C4-2B (cell line): Measurements from ENCODE around the gene KLF18.

Experiments used
- H3K27ac ChIP-seq: fragments of 450-650 bp; 2 replicates; pipeline ENCODE4 v1.5.1; 2017
- ZFX ChIP-seq: fragments of 450-650 bp; IDR thresholded peaks from 2 replicates; pipeline ENCODE4 v1.6.1; 2017
- TF ChIP-seq, protein P1 (sequence below): fragments of 450-650 bp; conservative IDR thresholded peaks from 2 replicates; pipeline ENCODE4 v1.5.1; 2017; ENCODE audit warnings: mild to moderate bottlenecking

KLF18 gene

DNA sequence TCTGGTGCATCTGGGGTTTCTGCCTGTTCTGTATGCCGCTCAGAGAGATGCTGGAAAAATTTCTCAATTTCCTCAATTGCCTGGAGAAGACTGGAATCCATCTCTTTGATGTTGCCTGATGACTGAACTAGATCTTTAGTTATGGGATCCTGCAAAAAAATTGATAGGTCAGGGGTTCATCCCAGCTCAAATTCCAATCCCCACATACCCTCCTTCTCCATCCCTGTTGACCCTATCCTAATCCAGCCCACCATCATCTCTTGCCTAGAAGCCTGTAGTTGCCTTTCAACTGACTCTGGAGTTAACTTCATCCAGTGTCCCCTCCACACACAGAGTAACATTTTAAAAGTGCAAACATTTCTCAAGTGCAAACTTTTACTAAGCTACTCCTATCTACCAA is at the start of gene KLF18:
KLF18 (minus strand) TSS at position 101 of the 400 bp plus-strand sequence; CDS start at position 101, 0 bp downstream.
- TF ChIP-seq, protein P1, sequence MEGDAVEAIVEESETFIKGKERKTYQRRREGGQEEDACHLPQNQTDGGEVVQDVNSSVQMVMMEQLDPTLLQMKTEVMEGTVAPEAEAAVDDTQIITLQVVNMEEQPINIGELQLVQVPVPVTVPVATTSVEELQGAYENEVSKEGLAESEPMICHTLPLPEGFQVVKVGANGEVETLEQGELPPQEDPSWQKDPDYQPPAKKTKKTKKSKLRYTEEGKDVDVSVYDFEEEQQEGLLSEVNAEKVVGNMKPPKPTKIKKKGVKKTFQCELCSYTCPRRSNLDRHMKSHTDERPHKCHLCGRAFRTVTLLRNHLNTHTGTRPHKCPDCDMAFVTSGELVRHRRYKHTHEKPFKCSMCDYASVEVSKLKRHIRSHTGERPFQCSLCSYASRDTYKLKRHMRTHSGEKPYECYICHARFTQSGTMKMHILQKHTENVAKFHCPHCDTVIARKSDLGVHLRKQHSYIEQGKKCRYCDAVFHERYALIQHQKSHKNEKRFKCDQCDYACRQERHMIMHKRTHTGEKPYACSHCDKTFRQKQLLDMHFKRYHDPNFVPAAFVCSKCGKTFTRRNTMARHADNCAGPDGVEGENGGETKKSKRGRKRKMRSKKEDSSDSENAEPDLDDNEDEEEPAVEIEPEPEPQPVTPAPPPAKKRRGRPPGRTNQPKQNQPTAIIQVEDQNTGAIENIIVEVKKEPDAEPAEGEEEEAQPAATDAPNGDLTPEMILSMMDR: no peak
- no peak for TF ChIP-seq ZFX
- H3K27ac ChIP-seq: no peak within 1 kb of the TSS

DNA sequence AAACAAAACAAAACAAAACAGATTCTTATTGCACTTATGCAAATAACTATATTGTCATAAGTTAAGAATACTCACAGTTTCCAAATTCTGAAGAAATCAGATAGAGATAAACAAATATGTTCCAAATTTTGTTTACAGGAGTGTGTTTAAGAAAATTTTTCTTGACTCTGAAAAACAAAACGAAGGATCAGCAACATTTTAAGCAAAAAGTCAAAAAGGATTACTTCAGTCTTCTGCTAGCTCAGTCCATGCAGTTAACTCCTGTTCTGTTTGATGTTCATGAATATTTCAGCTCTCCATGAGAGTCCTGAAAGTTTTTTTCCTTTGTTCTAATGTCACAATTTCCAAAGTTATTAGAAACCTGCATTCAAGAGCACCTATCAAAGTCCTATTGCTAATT is 33.2 kb upstream of the KLF18 start:
- H3K27ac ChIP-seq: no peak overlapping the region
- TF ChIP-seq, protein P1: no peak
- no peak for TF ChIP-seq ZFX

DNA sequence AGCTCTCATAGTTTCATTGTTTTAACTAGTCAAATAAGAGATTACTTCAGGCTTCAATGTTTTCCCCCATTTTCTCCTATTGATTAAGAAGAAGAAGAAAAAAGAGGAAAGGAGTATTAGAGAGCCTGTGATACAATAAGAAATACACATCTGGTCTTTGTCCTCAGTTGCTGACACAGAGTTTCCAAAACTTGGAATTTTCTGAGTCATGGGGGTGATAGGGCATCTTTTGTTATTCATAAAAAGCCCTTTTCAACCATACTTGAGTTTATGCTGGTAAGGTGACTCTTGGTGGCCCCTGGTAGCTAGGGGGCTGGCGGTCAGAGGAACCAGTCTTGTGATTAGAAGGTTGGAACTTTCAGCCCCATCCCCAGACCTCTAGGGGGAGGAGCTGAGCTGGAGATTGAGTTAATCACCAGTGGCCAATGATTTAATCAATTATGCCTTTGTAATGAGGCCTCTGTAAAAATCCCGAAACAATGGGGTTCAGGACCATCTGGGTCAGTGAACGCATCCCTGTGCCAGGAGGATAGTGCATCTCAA is 28.9 kb upstream of the KLF18 start:
- H3K27ac ChIP-seq: no peak overlapping the region
- TF ChIP-seq, protein P1: no peak; the same call in none of the 2 replicates
- TF ChIP-seq ZFX: no peak

DNA sequence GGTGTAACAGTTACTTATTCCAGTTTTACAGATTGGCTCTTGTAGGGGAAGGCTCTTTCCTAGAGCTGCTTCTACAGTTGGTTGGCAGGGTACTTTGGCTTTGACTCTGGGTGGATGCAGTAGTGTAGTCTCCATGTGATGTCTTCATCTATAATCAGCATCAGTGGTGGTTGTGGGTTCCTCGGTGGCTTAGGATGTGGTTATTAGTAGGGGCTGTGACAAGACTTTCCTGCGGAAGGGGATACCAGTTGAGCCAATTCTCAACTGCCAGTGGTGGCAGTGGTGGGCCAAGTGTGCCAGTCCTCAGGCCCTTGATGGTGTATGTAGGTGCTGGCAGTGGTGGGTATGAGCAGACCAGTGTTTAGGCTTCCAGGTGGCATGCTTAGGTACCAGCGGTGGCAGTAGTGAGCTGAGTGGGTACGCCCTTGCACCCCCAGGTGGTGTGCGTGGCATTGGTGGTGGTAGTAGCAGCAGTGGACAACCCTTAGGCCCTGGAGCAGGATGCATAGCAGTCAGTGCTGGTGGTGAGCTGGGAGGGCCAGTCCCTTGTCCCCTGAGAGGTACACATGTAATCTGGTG is 27.2 kb upstream of the KLF18 start:
- TF ChIP-seq, protein P1: no peak
- no peak for TF ChIP-seq ZFX
- no peak overlapping the region for H3K27ac ChIP-seq

DNA sequence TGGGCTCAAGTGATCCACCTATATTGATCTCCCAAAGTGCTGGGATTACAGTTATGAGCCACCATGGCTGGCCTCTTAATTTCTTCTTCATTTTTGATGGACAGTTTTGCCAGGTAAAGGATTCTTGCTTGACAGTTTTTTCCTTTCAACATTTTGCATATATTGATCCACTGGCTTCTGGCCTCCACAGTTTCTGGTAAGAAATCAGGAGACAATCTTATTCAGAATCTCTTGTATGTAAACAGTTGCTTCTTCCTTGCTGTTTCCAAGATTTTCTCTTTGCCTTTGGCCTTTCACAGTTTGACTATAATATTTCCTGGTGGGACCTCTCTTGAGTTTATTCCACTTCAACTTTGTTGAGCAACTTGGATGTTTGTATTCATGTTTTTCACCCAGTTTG is 20.1 kb upstream of the KLF18 start:
- TF ChIP-seq, protein P1: no peak
- no peak for TF ChIP-seq ZFX
- H3K27ac ChIP-seq: no peak overlapping the region

DNA sequence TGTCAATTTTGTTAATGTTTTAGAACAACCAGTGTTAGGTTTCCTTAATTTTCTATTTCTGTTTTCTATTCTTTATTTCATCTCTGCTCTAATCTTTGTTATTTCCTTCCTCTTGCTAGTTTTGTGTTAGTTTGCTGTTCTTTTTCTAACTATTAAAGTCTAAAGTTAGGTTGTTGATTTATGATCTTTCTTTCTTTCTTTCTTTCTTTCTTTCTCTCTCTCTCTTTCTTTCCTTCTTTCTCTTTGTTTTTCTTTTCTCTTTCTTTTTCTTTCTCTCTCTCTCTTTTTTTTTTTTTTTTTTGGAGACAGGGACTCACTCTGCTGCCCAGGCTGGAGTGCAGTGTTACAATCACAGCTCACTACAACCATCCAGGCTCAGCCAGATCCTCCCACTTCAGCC is 17.4 kb upstream of the KLF18 start:
- no peak overlapping the region for H3K27ac ChIP-seq
- TF ChIP-seq ZFX: no peak
- TF ChIP-seq, protein P1: no peak

DNA sequence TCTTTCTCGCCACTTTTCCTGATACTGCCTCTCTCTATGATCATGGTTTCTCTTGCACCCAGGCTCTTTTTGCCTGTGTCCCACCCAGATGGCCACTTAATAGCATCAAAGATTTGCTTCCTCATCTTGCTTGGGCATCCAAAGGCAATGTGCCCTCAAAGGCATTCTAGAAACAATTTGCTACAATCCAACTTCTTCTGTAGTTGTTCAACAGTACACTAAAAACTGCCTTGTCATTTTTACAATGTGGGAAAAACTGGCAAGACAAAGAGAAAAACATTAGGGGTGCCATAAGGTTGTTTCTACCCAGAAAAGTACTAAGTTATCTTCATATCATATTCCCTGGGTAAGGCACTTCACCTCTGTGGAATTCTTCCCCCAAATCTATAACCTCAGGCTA is 16.5 kb upstream of the KLF18 start:
- TF ChIP-seq, protein P1: no peak
- TF ChIP-seq ZFX: no peak
- no peak overlapping the region for H3K27ac ChIP-seq
